CD4-positive, alpha-beta T cell (primary cell): Measurements from ENCODE around the gene PLD6. TPM values are rescaled to one million over a fixed set of nuclear protein-coding genes. Genes with fewer than 3 reads are reported as not detected.

Source experiments
- ATAC-seq: fragments of 200-7000 bp; cut with Tn5 transposase; one replicate; pipeline ENCODE4 v1.10.0; 2022; ENCODE audit warnings: mild to moderate bottlenecking; ENCODE audit not compliant: poor library complexity
- CTCF ChIA-PET: fragments of 350-600 bp; sonication (Branson Sonifier 250); formaldehyde crosslinking; loops from one replicate; lab custom pipeline; 2021; ENCODE audit warnings: antibody characterized with exemption, inconsistent platforms; lab: Charles Lee
- POLR2A ChIA-PET: fragments of 350-600 bp; sonication (Branson Sonifier 250); formaldehyde crosslinking; loops from one replicate; lab custom pipeline; 2021; ENCODE audit warnings: antibody characterized with exemption, inconsistent platforms; lab: Charles Lee
- DNase-seq, 14 experiments: peaks; one replicate each; pipeline ENCODE4 v3.0.0-alpha.2; 2013 to 2020; ENCODE audit warnings: mixed read lengths in 2 of 14
- H3K27ac ChIP-seq, 2 donors: one replicate each; pipeline versions ENCODE4 v1.5.1 to v1.7.0; 2013; ENCODE audit warnings: low read length in 2 of 2, low read depth in 1 of 2, mild to moderate bottlenecking in 1 of 2
- H3K27me3 ChIP-seq, 2 experiments: 1 replicate in 1 of 2; 2 replicates in 1 of 2; pipeline versions ENCODE4 v1.6.1 to v1.7.0; 2013; ENCODE audit warnings: low read length in 2 of 2, control low read depth in 1 of 2, mild to moderate bottlenecking in 1 of 2, moderate library complexity in 1 of 2; ENCODE audit not compliant: insufficient read depth in 2 of 2, control insufficient read depth in 1 of 2
- H3K36me3 ChIP-seq: one replicate; pipeline ENCODE4 v1.6.1; 2013; ENCODE audit warnings: low read length, control low read depth; ENCODE audit not compliant: insufficient read depth
- H3K4me1 ChIP-seq: one replicate; pipeline ENCODE4 v1.6.1; 2013; ENCODE audit warnings: low read length, control low read depth; ENCODE audit not compliant: insufficient read depth
- H3K4me3 ChIP-seq: one replicate; pipeline ENCODE4 v1.5.1; 2013; ENCODE audit warnings: mild to moderate bottlenecking, low read length, moderate library complexity
- H3K9me3 ChIP-seq, 2 experiments: 1 replicate in 1 of 2; 2 replicates in 1 of 2; pipeline versions ENCODE4 v1.6.1 to v1.7.0; 2013; ENCODE audit warnings: low read length in 2 of 2, mild to moderate bottlenecking in 2 of 2, control low read depth in 1 of 2, moderate library complexity in 1 of 2; ENCODE audit not compliant: control insufficient read depth in 1 of 2, insufficient read depth in 1 of 2
- H3K27ac Mint-ChIP-seq: one replicate; pipeline ENCODE4 v1.8.0; 2020; ENCODE audit warnings: mixed read lengths
- H3K27me3 Mint-ChIP-seq: one replicate; pipeline ENCODE4 v1.8.0; 2021; ENCODE audit warnings: mixed read lengths
- H3K36me3 Mint-ChIP-seq: one replicate; pipeline ENCODE4 v1.8.0; 2021; ENCODE audit warnings: low read depth, mixed read lengths
- H3K4me1 Mint-ChIP-seq: one replicate; pipeline ENCODE4 v1.8.0; 2021; ENCODE audit warnings: low read depth, mixed read lengths
- H3K4me3 Mint-ChIP-seq: one replicate; pipeline ENCODE4 v1.8.0; 2020; ENCODE audit warnings: mild to moderate bottlenecking, mixed read lengths
- H3K9me3 Mint-ChIP-seq: one replicate; pipeline ENCODE4 v1.8.0; 2020; ENCODE audit warnings: mixed read lengths
- CTCF ChIP-seq: fragments of 200-600 bp; IDR thresholded peaks from one replicate; pipeline ENCODE4 v1.8.0; 2022; ENCODE audit warnings: antibody characterized with exemption, mild to moderate bottlenecking
- intact Hi-C, 2 experiments: fragments of 100-400 bp; cut with DNase I in 1 of 2; cut with micrococcal nuclease in 1 of 2; formaldehyde crosslinking; loops; one replicate each; pipeline versions ENCODE4 v1.15.1 to v1.9.0; 2023 to 2025; cut with DNase I, micrococcal nuclease
- total RNA-seq, 174 experiments: library from RNA in 2 of 174; stranded (reverse) in 2 of 174; gene quantifications; one replicate each; pipeline ENCODE4 v1.2.3 and lab custom pipeline; 2021 to 2026

PLD6 gene
- total RNA-seq, 2 experiments from 2014 or later: 7.1 to 7.5 TPM

GRCh38 chr17:17167356-17167755, 38.8 kb downstream of the PLD6 start:
- no peaks in the 10 kb centered on the region for H3K9me3 ChIP-seq
- peaks cover 72% of the 10 kb centered on the region for H3K36me3 ChIP-seq
- no peak for TF ChIP-seq CTCF
- Mint-ChIP-seq H3K4me3 (no peak overlapping the region), H3K4me1 (peaks cover 41% of the 10 kb centered on the region), H3K27ac (peak overlapping the region; percentile 60), H3K36me3 (peaks cover 80% of the 10 kb centered on the region), H3K27me3 (no peaks in the 10 kb centered on the region), H3K9me3 (no peaks in the 10 kb centered on the region)
- intact Hi-C loops: no loop called here
- DNase-seq (no peak), ATAC-seq (no peak)
- H3K4me3 ChIP-seq: no peak overlapping the region
- ChIA-PET CTCF (no interaction called here), POLR2A (interaction anchor here (0.9 kb wide), 1 partner anchor 16 kb away, joined by 3 read pairs; no protein-coding TSS in a partner anchor)
- H3K27me3 ChIP-seq: no peaks in the 10 kb centered on the region
- H3K27ac ChIP-seq: no peak overlapping the region
- peaks cover 30% of the 10 kb centered on the region for H3K4me1 ChIP-seq

- Mint-ChIP-seq H3K9me3 (no peaks in the 10 kb centered on the region), H3K4me3 (no peak overlapping the region), H3K4me1 (peaks cover 36% of the 10 kb centered on the region), H3K27me3 (no peaks in the 10 kb centered on the region), H3K27ac (no peak overlapping the region), H3K36me3 (peaks cover 82% of the 10 kb centered on the region)
- H3K9me3 ChIP-seq: no peaks in the 10 kb centered on the region
- H3K27me3 ChIP-seq: no peaks in the 10 kb centered on the region
- intact Hi-C loops: no loop called here
- no peak overlapping the region for H3K4me3 ChIP-seq
- H3K27ac ChIP-seq: no peak overlapping the region
- CTCF ChIA-PET: no interaction called here
- POLR2A ChIA-PET: interaction anchor here (1.2 kb wide), 1 partner anchor 11 kb away, joined by 3 read pairs; no protein-coding TSS in a partner anchor
- peaks cover 21% of the 10 kb centered on the region for H3K4me1 ChIP-seq
- no peak for DNase-seq
- no peak for ATAC-seq
- TF ChIP-seq CTCF: no peak
- peaks cover 73% of the 10 kb centered on the region for H3K36me3 ChIP-seq
Measured at GRCh38 chr17:17166446-17166845, 39.7 kb downstream of the PLD6 start.

GRCh38 chr17:17165666-17166308, 40.3 kb downstream of the PLD6 start:
- H3K27me3 Mint-ChIP-seq: no peaks in the 10 kb centered on the region
- Histone ChIP-seq H3K4me1 (peaks cover 15% of the 10 kb centered on the region), H3K36me3 (peaks cover 76% of the 10 kb centered on the region), H3K27ac (no peak overlapping the region), H3K9me3 (no peaks in the 10 kb centered on the region), H3K4me3 (no peak overlapping the region), H3K27me3 (no peaks in the 10 kb centered on the region)
- H3K4me1 Mint-ChIP-seq: peaks cover 30% of the 10 kb centered on the region
- POLR2A ChIA-PET: interaction anchor here (1.2 kb wide), 1 partner anchor 11 kb away, joined by 3 read pairs; no protein-coding TSS in a partner anchor
- ATAC-seq (no peak), DNase-seq (no peak)
- H3K36me3 Mint-ChIP-seq: peaks cover 82% of the 10 kb centered on the region
- intact Hi-C loops: no loop called here
- TF ChIP-seq CTCF: no peak
- no peaks in the 10 kb centered on the region for H3K9me3 Mint-ChIP-seq
- no peak overlapping the region for H3K4me3 Mint-ChIP-seq
- H3K27ac Mint-ChIP-seq: no peak overlapping the region
- CTCF ChIA-PET: no interaction called here
